Cerebellar cortex (tissue), 1 donor: ENCODE data around the gene CABP7.
A peak's percentile ranks its signal among the peaks of the same experiment; 100 is the strongest.

ENCODE experiments used
- DNase-seq: peaks from one replicate; pipeline ENCODE4 v3.0.0-alpha.2; 2015; ENCODE audit warnings: low spot score

Gene CABP7

DNA sequence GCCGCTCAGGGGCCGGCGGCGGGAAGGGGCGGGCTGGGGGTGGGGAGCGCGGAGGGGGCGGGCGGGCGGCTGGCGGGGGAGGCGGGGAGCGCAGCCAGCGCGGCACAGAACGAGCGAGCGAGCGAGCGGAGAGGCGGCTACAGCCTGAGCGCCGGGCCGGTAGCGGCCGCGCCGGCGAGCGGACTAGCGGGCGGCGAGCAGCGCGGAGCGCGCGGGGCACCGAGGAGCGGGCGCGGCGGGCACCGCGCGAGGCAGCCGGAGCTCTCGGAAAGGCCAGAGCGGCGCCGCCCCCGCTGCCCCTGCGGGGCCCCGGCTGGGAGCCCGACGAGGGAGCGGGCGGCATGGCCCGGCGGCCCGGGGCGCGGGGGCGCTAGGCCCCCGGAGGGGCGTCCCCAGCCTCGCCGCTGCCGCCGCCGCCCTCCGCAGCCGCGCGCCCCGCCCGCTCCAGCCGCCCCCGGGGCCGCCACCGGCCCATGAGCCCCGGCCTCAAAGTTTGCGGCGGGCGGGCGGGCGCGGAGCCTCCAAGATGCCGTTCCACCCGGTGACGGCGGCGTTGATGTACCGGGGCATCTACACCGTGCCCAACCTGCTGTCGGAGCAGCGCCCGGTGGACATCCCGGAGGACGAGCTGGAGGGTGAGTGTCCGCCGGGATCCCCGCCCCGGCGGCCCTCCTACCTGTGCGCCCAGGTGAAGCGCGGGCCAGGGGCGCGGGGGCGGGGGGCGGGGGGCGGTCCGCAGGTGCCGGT, at the start of gene CABP7:
Gene CABP7, plus strand, starts transcription at position 105 of the 747 bp plus-strand sequence. Its CDS starts 422 bp downstream, at position 527.
- no peak for DNase-seq

DNA sequence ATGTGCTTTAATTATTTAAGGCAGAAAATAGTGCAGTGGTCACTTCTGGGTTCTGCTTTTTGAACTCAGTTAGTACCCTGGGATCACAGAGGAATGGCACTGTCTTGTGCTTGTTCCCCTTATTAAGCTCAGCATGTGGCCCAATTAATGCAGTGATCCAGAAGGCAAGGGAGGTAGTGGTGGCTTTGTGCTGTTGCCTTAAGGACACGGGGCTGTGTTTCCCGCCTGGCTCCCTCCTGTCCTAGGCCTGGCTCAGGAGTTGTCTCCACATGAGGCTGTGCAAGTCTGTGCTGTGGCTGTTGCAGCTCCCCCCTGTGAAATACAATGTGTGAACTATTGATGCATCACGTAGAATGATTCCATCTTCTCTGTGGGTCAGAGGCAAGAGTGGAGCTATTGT, 49.2 kb upstream of the CABP7 start:
- DNase-seq, result peak; percentile 71

GRCh38 chr22:29673361-29674066, 46.3 kb upstream of the CABP7 start:
- DNase-seq, result no peak

DNA sequence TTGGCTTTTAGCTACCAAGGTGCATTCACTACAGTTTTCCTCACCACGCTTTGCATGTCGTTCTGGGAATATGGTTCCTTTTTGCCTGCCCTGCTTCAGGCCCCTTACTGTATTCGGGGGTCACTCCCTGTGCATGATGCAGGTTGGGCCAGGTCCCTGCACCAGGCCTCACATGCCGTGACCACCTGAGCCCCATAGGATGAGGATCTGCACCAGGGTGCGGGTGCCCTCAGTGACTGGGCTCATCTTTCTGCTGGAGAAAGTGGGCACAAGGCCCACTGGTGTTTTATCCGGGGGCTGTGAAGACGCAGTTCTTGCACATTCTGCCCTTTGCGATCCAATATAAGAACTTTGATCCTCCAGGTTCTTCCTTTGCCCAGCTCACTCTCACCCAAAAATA, 45.7 kb upstream of the CABP7 start:
- DNase-seq, result no peak

DNA sequence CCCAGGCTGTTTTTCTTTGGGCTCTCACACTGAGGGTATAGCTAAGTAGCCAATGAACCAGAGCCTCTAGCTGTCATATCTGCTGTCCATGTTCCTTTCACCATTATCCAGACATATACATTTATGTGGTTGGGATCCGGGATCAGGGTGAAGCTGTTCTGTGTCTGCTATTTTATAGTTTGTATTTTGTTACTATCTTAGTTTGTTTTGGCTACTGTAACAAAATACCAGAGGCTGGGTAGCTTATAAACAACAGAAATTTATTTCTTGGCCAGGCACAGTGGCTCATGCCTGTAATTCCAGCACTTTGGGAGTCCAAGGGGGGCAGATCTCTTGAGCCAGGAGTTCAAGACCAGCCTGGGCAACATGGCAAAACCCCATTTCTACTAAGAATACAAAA, 40.5 kb upstream of the CABP7 start:
- DNase-seq, result no peak

- no peak for DNase-seq
Measured at GRCh38 chr22:29683536-29683935, 36.3 kb upstream of the CABP7 start.

DNA sequence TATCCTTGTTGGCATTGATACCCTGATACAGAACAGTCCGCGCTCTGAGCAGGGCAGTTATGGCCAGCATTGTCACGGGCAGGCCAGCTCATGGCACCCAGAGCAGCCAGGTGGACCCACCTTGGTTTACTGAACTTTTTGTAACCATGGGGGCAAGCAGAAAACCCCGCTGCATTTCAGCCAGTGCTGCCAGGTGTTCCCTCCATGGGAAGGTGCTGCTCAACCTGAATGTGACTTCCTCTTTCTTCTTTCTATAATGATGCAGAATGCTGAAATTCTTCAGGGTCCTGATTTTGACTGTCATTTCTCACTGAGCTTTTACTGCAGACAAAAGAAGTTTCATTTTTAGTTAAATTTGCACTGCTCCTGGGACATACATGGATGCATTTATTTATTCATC, 35.6 kb upstream of the CABP7 start:
- no peak for DNase-seq

- no peak for DNase-seq
Measured at GRCh38 chr22:29689206-29689879, 30.5 kb upstream of the CABP7 start.

DNA sequence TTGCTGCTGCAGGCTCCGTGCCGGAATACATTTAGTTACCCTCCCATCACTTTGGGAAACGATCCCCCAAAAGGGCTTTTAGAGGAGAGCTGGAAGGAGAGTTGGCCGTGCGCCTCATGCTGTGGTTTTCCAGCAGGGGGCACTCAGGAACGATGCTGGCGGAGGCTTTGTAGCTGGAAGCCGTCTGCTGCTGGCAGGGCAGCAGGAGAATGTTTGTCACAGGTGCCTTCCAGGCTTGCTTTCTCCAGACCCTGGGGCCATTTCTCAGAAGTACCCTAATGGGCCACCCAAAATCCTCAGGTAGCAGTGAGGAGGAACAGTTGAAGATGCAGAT, 30.0 kb upstream of the CABP7 start:
- peak; percentile 77 for DNase-seq

DNA sequence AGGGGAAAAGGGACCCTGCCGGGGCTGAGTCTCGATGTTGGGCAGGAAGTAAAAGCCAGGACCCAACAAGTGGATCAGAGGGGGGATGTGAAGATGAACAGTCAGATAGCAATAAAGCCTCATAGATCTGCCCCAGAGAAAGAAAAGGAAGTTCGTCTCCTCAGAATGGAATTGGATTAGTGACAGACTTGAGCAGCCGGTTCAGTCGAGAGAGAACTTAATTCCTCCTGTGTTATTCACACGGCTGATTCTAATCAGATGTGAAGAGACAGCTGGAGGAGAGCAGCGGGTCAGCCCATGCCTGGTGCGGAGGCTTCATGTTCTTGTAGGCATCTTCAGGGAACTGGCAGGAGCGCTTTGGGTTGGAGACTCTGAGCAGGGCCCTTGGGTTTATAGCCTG, 29.3 kb upstream of the CABP7 start:
- DNase-seq, result no peak

DNA sequence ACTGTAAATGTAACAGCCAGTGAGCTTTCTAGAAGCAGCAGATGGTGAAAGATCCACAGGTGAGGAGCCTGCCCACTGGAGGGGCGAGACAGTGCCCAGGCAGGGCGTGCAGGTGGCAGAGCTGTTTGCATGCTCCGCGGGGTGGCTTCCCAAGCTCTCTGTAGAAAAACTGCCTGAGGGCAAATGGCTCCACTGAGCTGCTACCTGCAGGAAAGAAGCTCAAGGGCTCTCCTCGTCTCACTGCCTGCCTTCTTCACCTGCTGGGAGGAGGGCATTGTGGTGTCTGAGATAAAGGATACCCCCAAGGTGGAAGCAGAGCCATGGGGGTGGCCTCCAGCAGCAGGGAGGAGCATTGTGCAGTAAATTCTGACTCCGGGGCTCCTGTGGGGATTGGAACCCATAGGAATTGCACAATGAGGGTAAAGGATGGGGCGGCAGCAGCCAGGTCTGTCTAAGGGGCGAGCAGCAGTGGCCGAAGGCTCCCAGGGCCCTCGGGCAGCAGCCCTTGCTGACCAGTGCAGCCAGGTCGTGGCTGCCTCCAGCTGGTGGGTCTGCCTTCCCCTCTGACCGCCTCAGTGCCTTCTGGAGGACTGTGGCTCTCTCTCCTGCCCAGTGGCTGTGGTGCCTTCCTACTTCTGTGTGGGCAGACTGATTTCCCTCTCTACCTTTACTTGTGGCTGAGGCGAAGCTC, 28.0 kb upstream of the CABP7 start:
- peak; percentile 75 for DNase-seq

DNA sequence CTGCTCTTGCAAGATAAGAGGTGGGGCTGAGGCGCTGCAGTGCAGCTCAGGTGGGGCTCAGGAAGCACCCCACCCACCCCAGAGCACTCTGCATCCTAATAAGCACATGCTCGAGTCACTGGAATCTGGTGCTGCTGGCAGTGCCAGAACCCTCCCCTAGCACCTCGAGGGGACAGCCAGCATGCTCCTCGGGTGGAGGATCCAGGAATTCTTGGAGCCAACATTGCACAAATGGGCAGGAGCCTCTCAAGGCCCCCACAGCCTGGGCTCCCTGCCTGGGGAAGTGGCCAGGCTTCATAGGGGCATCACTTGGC, 27.5 kb upstream of the CABP7 start:
- DNase-seq, result peak; percentile 67

DNA sequence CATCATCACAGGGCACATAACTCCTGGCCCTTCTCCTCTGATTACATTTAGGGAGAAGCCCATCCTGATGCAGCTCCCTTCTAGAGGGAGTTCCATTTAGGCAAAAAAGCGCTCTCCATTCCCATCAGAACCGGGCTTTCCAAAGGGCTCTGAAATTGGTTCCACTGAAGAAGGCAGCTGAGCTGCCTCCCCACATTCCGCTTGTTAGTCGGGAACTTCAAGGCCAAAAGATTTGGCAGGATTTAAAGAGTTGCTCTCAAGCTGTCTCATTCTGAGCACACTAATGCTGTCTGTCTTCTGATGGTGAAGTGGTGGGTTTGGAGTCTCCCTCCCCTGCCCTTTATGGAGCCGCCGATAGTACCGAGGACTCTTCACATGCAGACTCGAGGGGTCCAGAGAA, 26.6 kb upstream of the CABP7 start:
- DNase-seq, result no peak

DNA sequence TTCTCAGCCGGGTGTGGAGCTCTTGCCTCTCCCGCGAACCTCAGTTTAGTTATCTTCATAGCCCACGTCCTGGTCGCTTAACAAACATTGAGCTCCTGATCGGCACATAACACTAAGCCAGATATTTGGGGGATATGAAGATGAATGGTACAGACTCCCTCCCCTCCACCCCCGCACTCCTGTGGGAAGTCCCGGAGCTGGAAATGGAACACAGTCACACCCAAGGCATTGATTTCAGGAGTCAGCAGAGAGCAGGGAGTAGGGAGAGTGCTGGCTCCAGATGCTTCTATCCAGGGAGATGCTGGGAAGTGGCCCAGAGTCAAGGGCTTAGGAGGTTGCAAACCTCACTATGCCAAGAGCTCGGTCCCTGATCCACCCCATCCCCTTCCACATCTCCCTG, 26.1 kb upstream of the CABP7 start:
- no peak for DNase-seq

DNA sequence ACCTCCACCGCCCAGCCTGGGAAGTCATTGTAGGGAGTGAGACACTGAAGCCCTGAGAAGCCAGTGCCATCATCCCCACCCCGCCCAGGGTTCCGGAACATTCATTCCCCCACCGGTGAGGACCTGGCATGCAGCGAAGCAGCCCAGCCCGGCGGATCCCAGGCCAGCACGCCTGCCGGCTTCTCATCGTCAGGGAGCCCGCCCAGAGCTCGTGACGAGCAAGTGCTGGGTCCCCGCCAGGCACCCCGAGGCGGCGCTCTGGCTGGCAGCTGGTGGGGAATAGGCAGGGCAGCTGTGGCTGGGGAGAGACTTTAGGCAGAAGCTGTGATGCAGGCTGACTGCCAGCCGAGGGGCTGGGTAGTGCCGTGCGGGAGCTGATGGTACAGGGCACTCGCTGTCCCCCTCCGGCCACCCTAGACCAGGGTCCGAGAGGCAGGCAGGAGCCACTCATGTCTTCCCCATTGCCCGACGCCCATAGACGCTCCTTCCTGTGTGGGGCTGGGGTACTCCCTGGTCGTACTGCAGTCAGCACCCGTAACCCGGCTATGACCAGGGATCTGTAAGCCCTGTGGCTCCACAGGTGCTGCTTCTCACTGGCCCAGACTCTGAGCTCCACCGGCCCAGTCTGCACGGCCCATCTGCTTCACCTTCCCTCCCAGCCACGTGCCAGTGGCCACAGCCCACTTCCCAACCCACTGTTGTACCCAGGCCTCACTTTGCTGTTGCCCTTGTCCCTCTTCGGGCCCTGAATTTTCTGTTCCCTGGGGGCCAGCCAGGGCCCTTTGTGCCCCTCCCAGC, 24.5 kb upstream of the CABP7 start:
- DNase-seq, result no peak

DNA sequence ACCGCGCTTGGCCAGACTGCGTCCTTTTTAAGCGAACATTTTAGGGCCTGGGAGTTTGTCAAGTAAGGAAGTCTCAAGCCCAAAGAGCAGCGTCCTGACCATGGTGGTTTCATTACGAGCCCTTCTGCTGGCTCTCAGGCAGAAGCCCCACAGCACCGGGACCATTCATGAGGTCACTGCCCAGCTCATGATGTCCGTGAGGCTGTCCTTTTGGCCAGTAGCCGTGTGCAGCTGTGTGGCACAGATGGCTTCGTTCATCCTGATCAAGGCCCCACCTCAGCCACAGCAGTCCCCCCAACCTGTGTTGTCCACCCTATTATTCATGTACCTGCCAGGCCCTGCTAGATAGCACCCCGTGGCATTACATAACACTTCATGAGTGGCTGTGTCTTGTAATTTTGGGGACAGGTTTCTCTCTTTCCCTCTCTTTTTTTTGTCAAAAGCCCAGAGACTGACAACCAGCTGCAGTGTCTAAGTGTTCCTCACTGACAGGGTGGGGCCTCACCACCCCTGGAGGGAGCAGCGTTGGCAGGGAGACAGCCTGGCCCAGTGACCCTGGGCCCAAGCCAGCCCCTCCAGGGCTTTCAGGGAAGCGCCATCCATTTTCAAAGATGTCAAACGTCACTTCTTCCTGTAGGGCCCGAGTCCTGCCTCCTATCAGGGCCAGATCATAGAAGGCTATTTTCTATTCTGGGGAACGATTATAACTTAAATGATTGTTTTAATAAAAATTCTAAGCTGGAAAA, 21.8 kb upstream of the CABP7 start:
- DNase-seq, result no peak

- no peak for DNase-seq
Measured at GRCh38 chr22:29700206-29700899, 19.4 kb upstream of the CABP7 start.

DNA sequence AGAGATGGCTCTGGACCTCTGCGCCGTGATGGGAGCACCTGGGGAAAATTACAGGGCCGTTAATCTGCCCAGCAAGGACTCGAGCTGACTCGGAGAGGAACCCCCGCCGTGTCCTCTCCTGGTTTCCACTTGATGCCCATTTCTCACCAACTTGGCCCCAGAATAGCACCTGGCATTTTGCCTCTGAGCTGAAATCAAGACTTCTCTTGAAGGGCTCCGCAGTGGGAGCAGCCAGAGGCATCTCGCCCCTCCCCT, 19.0 kb upstream of the CABP7 start:
- DNase-seq, result no peak

DNA sequence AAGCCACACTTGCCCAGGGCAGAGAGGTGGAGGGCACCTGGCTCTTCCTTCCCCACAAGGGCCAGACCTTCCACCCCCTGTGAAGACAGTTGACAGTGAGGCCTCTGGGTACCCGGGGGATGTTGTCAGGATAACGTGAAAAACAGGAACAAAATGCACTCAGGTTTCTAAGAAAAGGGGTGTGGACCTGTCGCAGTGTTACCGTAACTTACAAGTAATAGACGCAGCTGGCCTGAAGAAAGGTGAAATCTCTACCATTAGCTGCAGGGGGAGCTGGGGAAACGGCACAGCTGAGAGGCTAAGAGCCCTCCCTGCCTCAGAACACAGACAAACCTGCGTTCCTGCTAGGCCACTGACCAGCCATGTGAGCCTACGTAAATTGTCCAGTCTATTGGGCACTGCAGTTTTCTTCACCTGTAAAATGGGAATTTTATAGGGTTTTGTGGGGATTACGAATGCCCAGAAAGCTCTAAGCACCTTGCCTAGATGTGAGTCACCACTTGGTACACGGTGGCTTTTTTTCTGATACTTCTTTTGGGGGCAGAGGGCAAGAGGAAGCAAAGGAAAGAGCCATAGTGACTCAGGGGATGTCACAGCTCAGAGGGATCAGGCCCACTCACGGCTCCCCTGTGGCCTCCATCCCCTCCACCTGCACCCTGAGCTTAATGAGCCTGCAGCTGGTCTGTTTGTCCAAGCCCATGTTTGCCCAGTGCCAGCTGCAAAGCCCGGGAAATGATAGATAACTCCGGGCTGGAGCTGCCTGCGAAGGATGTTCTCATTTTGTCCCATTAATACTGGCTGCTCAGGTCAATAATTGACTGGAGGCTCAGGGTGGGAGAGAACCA, 18.4 kb upstream of the CABP7 start:
- DNase-seq, result peak; percentile 54
